Measurements from ENCODE around the gene ARSK.

Gene ARSK

GRCh38 chr5:95624368-95624767 is 69.5 kb downstream of the ARSK start:
- Histone ChIP-seq H4K20me1 (ENCODE audit: insufficient read depth, low read length) (no peaks in the 10 kb centered on the region), H3K9ac (ENCODE audit: low read depth, low read length) (no peak overlapping the region), H3K4me2 (ENCODE audit: insufficient read depth, low read length) (no peak overlapping the region), H3K27ac (ENCODE audit: low read length) (no peak overlapping the region), H3K79me2 (ENCODE audit: insufficient read depth, low read length) (no peaks in the 10 kb centered on the region), H3K36me3 (ENCODE audit: insufficient read depth, low read length) (no peaks in the 10 kb centered on the region), H2AFZ (ENCODE audit: low read depth, low read length) (no peak overlapping the region), H3K4me1 (ENCODE audit: insufficient read depth, low read length) (peaks cover 32% of the 10 kb centered on the region), H3K4me3 (ENCODE audit: low read depth in 1 of 2, low read length in 2 of 2) (no peak overlapping the region), H3K27me3 (ENCODE audit: insufficient read depth, low read length, poor library complexity) (no peaks in the 10 kb centered on the region), H3K9me3 (ENCODE audit: insufficient read depth, low read length, severe bottlenecking) (no peaks in the 10 kb centered on the region)
- TF ChIP-seq EZH2 (IDR thresholded peaks at IDR 0.05; ENCODE audit: borderline replicate concordance, low read depth, low read length, severe bottlenecking) (no peak), CTCF (IDR thresholded peaks at IDR 0.05; ENCODE audit: borderline replicate concordance, extremely low read depth, low read length, poor library complexity, severe bottlenecking) (no peak)
- DNase-seq (no peak), ATAC-seq (ENCODE audit: insufficient read depth, low read depth) (no peak)

- TF ChIP-seq CTCF (IDR thresholded peaks at IDR 0.05; ENCODE audit: borderline replicate concordance, extremely low read depth, low read length, poor library complexity, severe bottlenecking): no peak
- TF ChIP-seq EZH2 (IDR thresholded peaks at IDR 0.05; ENCODE audit: borderline replicate concordance, low read depth, low read length, severe bottlenecking): no peak
Measured at GRCh38 chr5:95626701-95627100, 71.8 kb downstream of the ARSK start.

GRCh38 chr5:95627971-95628810 is 73.3 kb downstream of the ARSK start:
- Histone ChIP-seq H3K9me3 (ENCODE audit: insufficient read depth, low read length, severe bottlenecking) (no peaks in the 10 kb centered on the region), H3K27ac (ENCODE audit: low read length) (no peak overlapping the region), H3K79me2 (ENCODE audit: insufficient read depth, low read length) (no peaks in the 10 kb centered on the region), H2AFZ (ENCODE audit: low read depth, low read length) (no peak overlapping the region), H4K20me1 (ENCODE audit: insufficient read depth, low read length) (no peaks in the 10 kb centered on the region), H3K27me3 (ENCODE audit: insufficient read depth, low read length, poor library complexity) (no peaks in the 10 kb centered on the region), H3K4me3 (ENCODE audit: low read depth in 1 of 2, low read length in 2 of 2) (no peak overlapping the region), H3K4me1 (ENCODE audit: insufficient read depth, low read length) (peaks cover 7% of the 10 kb centered on the region), H3K36me3 (ENCODE audit: insufficient read depth, low read length) (no peaks in the 10 kb centered on the region), H3K9ac (ENCODE audit: low read depth, low read length) (no peak overlapping the region), H3K4me2 (ENCODE audit: insufficient read depth, low read length) (no peak overlapping the region)
- no peak for DNase-seq
- TF ChIP-seq EZH2 (IDR thresholded peaks at IDR 0.05; ENCODE audit: borderline replicate concordance, low read depth, low read length, severe bottlenecking): no peak
- no peak for TF ChIP-seq CTCF (IDR thresholded peaks at IDR 0.05; ENCODE audit: borderline replicate concordance, extremely low read depth, low read length, poor library complexity, severe bottlenecking)
- ATAC-seq (ENCODE audit: insufficient read depth, low read depth): no peak

More at GRCh38 chr5:95626701-95627100, 71.8 kb downstream of the ARSK start:
- no peaks in the 10 kb centered on the region for H4K20me1 ChIP-seq (ENCODE audit: insufficient read depth, low read length)
- no peaks in the 10 kb centered on the region for H3K79me2 ChIP-seq (ENCODE audit: insufficient read depth, low read length)
- H3K27ac ChIP-seq (ENCODE audit: low read length): no peak overlapping the region
- no peaks in the 10 kb centered on the region for H3K27me3 ChIP-seq (ENCODE audit: insufficient read depth, low read length, poor library complexity)
- no peaks in the 10 kb centered on the region for H3K9me3 ChIP-seq (ENCODE audit: insufficient read depth, low read length, severe bottlenecking)
- no peak for DNase-seq
- H3K4me2 ChIP-seq (ENCODE audit: insufficient read depth, low read length): no peak overlapping the region
- no peak overlapping the region for H3K9ac ChIP-seq (ENCODE audit: low read depth, low read length)
- no peak overlapping the region for H3K4me3 ChIP-seq (ENCODE audit: low read depth in 1 of 2, low read length in 2 of 2)
- no peak for ATAC-seq (ENCODE audit: insufficient read depth, low read depth)
- no peaks in the 10 kb centered on the region for H3K36me3 ChIP-seq (ENCODE audit: insufficient read depth, low read length)
- H2AFZ ChIP-seq (ENCODE audit: low read depth, low read length): no peak overlapping the region
- H3K4me1 ChIP-seq (ENCODE audit: insufficient read depth, low read length): peaks cover 13% of the 10 kb centered on the region
